NT2/D1 (cell line): ENCODE results near the gene ELFN1.

Source experiments
- SUZ12 ChIP-seq: IDR thresholded peaks from 2 replicates; pipeline ENCODE4 v1.6.1; 2011; ENCODE audit not compliant: insufficient read length, insufficient read depth; ENCODE audit errors: extremely low read depth
- YY1 ChIP-seq: IDR thresholded peaks from 2 replicates; pipeline ENCODE4 v1.6.1; 2011; ENCODE audit not compliant: insufficient read length, insufficient read depth

GRCh38 chr7:1622441-1622840 is 47.6 kb upstream of the ELFN1 start:
- TF ChIP-seq SUZ12: no peak
- TF ChIP-seq YY1: no peak
